SK-N-SH treated with all-trans-retinoic acid at 6 μM for 48 hours (cell line): ENCODE results near the gene HNF1A.

ENCODE experiments used
- ATAC-seq: fragments of 200-7000 bp; cut with Tn5 transposase; 3 replicates; pipeline ENCODE4 v1.9.1; 2020; ENCODE audit warnings: mild to moderate bottlenecking, moderate library complexity
- ARNTL ChIP-seq: fragments of 450-650 bp; formaldehyde crosslinking; IDR thresholded peaks from 2 replicates; pipeline ENCODE4 v1.5.0; 2020; ENCODE audit warnings: low read depth, mild to moderate bottlenecking, moderate library complexity, borderline replicate concordance
- BACH2 ChIP-seq: fragments of 250-450 bp; sonication (Bioruptor Pico); IDR thresholded peaks from 2 replicates; pipeline ENCODE4 v1.9.0; 2021; ENCODE audit warnings: mild to moderate bottlenecking, borderline replicate concordance
- CSRNP3 ChIP-seq: fragments of 250-450 bp; sonication (Bioruptor Pico); IDR thresholded peaks from 2 replicates; pipeline ENCODE4 v1.5.1; 2021; ENCODE audit warnings: mild to moderate bottlenecking, moderate library complexity
- ESRRG ChIP-seq: fragments of 250-450 bp; sonication (Bioruptor Pico); IDR thresholded peaks from 2 replicates; pipeline ENCODE4 v1.6.1; 2021; ENCODE audit warnings: mild to moderate bottlenecking
- GLIS3 ChIP-seq: fragments of 250-450 bp; sonication (Bioruptor Pico); IDR thresholded peaks from 2 replicates; pipeline ENCODE4 v1.5.0; 2020; ENCODE audit warnings: mild to moderate bottlenecking, moderate library complexity
- ISL1 ChIP-seq: fragments of 250-450 bp; sonication (Bioruptor Pico); IDR thresholded peaks from 2 replicates; pipeline ENCODE4 v2.1.2; 2022; ENCODE audit warnings: mild to moderate bottlenecking, moderate library complexity
- OSR1 ChIP-seq: fragments of 250-450 bp; sonication (Bioruptor Pico); IDR thresholded peaks from 2 replicates; pipeline ENCODE4 v1.8.0; 2022; ENCODE audit warnings: moderate library complexity, mild to moderate bottlenecking, inconsistent platforms
- POU6F1 ChIP-seq: fragments of 250-450 bp; sonication (Bioruptor Pico); IDR thresholded peaks from 2 replicates; pipeline ENCODE4 v1.8.0; 2021; ENCODE audit warnings: low read depth, mild to moderate bottlenecking, moderate library complexity, borderline replicate concordance
- PPARA ChIP-seq: fragments of 250-450 bp; sonication (Bioruptor Pico); IDR thresholded peaks from 2 replicates; pipeline ENCODE4 v1.5.0; 2020; ENCODE audit warnings: mild to moderate bottlenecking, borderline replicate concordance
- RARB ChIP-seq: fragments of 250-450 bp; sonication (Bioruptor Pico); IDR thresholded peaks from 2 replicates; pipeline ENCODE4 v1.8.0; 2021; ENCODE audit warnings: mild to moderate bottlenecking, moderate library complexity
- SNAI2 ChIP-seq: fragments of 250-450 bp; sonication (Bioruptor Pico); IDR thresholded peaks from 2 replicates; pipeline ENCODE4 v1.5.0; 2020; ENCODE audit warnings: mild to moderate bottlenecking, moderate library complexity
- TCF4 ChIP-seq: fragments of 250-450 bp; sonication (Bioruptor Pico); IDR thresholded peaks from 2 replicates; pipeline ENCODE4 v1.8.0; 2021; ENCODE audit warnings: mild to moderate bottlenecking, moderate library complexity, borderline replicate concordance
- TOX ChIP-seq: fragments of 250-450 bp; sonication (Bioruptor Pico); IDR thresholded peaks from 2 replicates; pipeline ENCODE4 v1.8.0; 2021; ENCODE audit warnings: mild to moderate bottlenecking, moderate library complexity, borderline replicate concordance
- ZC3H10 ChIP-seq: fragments of 250-450 bp; sonication (Bioruptor Pico); IDR thresholded peaks from 2 replicates; pipeline ENCODE4 v1.5.1; 2021; ENCODE audit warnings: mild to moderate bottlenecking, moderate library complexity
- ZFP3 ChIP-seq: fragments of 250-450 bp; sonication (Bioruptor Pico); IDR thresholded peaks from 2 replicates; pipeline ENCODE4 v1.5.0; 2020; ENCODE audit warnings: mild to moderate bottlenecking, moderate library complexity
- ZFP30 ChIP-seq: fragments of 450-650 bp; formaldehyde crosslinking; IDR thresholded peaks from 2 replicates; pipeline ENCODE4 v1.5.0; 2022; ENCODE audit warnings: mild to moderate bottlenecking, moderate library complexity
- ZNF70 ChIP-seq: fragments of 450-650 bp; formaldehyde crosslinking; IDR thresholded peaks from 2 replicates; pipeline ENCODE4 v1.5.0; 2020; ENCODE audit warnings: mild to moderate bottlenecking, moderate library complexity
- ZNF8 ChIP-seq: fragments of 450-650 bp; formaldehyde crosslinking; IDR thresholded peaks from 2 replicates; pipeline ENCODE4 v1.5.0; 2020; ENCODE audit warnings: mild to moderate bottlenecking, moderate library complexity
- TF ChIP-seq, protein P1 (sequence below): fragments of 250-450 bp; sonication (Bioruptor Pico); IDR thresholded peaks from 2 replicates; pipeline ENCODE4 v1.5.0; 2020; ENCODE audit warnings: mild to moderate bottlenecking, moderate library complexity
- TF ChIP-seq, protein P2 (sequence below): fragments of 250-450 bp; sonication (Bioruptor Pico); IDR thresholded peaks from 2 replicates; pipeline ENCODE4 v1.8.0; 2020; ENCODE audit warnings: mild to moderate bottlenecking, moderate library complexity, borderline replicate concordance
- TF ChIP-seq, protein P3 (sequence below): fragments of 250-450 bp; sonication (Bioruptor Pico); IDR thresholded peaks from 2 replicates; pipeline ENCODE4 v1.5.1; 2020; ENCODE audit warnings: low read depth, mild to moderate bottlenecking, moderate library complexity

Gene HNF1A

GRCh38 chr12:120964298-120964697, 14.0 kb upstream of the HNF1A start:
- TF ChIP-seq ZC3H10 (no peak), ISL1 (no peak), ZNF8 (CRISPR knock-in tag) (no peak), RARB (CRISPR knock-in tag) (no peak), ZFP3 (no peak), ZFP30 (CRISPR knock-in tag) (no peak), OSR1 (CRISPR knock-in tag) (no peak), CSRNP3 (CRISPR knock-in tag) (no peak), BACH2 (CRISPR knock-in tag) (no peak), PPARA (CRISPR knock-in tag) (no peak), POU6F1 (no peak)
- TF ChIP-seq, protein P1, sequence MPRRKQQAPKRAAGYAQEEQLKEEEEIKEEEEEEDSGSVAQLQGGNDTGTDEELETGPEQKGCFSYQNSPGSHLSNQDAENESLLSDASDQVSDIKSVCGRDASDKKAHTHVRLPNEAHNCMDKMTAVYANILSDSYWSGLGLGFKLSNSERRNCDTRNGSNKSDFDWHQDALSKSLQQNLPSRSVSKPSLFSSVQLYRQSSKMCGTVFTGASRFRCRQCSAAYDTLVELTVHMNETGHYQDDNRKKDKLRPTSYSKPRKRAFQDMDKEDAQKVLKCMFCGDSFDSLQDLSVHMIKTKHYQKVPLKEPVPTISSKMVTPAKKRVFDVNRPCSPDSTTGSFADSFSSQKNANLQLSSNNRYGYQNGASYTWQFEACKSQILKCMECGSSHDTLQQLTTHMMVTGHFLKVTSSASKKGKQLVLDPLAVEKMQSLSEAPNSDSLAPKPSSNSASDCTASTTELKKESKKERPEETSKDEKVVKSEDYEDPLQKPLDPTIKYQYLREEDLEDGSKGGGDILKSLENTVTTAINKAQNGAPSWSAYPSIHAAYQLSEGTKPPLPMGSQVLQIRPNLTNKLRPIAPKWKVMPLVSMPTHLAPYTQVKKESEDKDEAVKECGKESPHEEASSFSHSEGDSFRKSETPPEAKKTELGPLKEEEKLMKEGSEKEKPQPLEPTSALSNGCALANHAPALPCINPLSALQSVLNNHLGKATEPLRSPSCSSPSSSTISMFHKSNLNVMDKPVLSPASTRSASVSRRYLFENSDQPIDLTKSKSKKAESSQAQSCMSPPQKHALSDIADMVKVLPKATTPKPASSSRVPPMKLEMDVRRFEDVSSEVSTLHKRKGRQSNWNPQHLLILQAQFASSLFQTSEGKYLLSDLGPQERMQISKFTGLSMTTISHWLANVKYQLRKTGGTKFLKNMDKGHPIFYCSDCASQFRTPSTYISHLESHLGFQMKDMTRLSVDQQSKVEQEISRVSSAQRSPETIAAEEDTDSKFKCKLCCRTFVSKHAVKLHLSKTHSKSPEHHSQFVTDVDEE = no peak
- TF ChIP-seq, protein P2, sequence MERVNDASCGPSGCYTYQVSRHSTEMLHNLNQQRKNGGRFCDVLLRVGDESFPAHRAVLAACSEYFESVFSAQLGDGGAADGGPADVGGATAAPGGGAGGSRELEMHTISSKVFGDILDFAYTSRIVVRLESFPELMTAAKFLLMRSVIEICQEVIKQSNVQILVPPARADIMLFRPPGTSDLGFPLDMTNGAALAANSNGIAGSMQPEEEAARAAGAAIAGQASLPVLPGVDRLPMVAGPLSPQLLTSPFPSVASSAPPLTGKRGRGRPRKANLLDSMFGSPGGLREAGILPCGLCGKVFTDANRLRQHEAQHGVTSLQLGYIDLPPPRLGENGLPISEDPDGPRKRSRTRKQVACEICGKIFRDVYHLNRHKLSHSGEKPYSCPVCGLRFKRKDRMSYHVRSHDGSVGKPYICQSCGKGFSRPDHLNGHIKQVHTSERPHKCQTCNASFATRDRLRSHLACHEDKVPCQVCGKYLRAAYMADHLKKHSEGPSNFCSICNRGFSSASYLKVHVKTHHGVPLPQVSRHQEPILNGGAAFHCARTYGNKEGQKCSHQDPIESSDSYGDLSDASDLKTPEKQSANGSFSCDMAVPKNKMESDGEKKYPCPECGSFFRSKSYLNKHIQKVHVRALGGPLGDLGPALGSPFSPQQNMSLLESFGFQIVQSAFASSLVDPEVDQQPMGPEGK = no peak
- ATAC-seq = no peak

GRCh38 chr12:120965534-120966091, 12.7 kb upstream of the HNF1A start:
- TF ChIP-seq TCF4 (CRISPR knock-in tag) (no peak), ZFP3 (no peak), GLIS3 (CRISPR knock-in tag) (no peak), ESRRG (CRISPR knock-in tag) (no peak), BACH2 (CRISPR knock-in tag) (no peak), ISL1 (no peak), OSR1 (CRISPR knock-in tag) (no peak), SNAI2 (CRISPR knock-in tag) (no peak), ZNF70 (CRISPR knock-in tag) (no peak), ARNTL (CRISPR knock-in tag) (no peak), TOX (CRISPR knock-in tag) (no peak), PPARA (CRISPR knock-in tag) (no peak), ZNF8 (CRISPR knock-in tag) (no peak), CSRNP3 (CRISPR knock-in tag) (no peak)
- TF ChIP-seq, protein P2 = no peak
- TF ChIP-seq, protein P1 = no peak
- TF ChIP-seq, protein P3, sequence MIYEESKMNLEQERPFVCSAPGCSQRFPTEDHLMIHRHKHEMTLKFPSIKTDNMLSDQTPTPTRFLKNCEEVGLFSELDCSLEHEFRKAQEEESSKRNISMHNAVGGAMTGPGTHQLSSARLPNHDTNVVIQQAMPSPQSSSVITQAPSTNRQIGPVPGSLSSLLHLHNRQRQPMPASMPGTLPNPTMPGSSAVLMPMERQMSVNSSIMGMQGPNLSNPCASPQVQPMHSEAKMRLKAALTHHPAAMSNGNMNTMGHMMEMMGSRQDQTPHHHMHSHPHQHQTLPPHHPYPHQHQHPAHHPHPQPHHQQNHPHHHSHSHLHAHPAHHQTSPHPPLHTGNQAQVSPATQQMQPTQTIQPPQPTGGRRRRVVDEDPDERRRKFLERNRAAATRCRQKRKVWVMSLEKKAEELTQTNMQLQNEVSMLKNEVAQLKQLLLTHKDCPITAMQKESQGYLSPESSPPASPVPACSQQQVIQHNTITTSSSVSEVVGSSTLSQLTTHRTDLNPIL (CRISPR knock-in tag) = no peak
- no peak for ATAC-seq
